ENCODE data around the gene MAP2. TPM values are rescaled to one million over a fixed set of nuclear protein-coding genes. Genes with fewer than 3 reads are reported as not detected.

The MAP2 gene
- total RNA-seq, 1 donor, result 0.73 TPM

- H3K9me3 ChIP-seq (ENCODE audit: low read depth, low read length), result no peaks in the 10 kb centered on the region
- no peak overlapping the region for H3K4me3 ChIP-seq (ENCODE audit: low read length)
- no peaks in the 10 kb centered on the region for H3K4me1 ChIP-seq (ENCODE audit: insufficient read depth, low read length)
- no peaks in the 10 kb centered on the region for H3K27me3 ChIP-seq (ENCODE audit: insufficient read depth, low read length)
Observed at GRCh38 chr2:209601497-209601896, 177.7 kb downstream of the MAP2 start.

- Histone ChIP-seq H3K4me1 (ENCODE audit: insufficient read depth, low read length) (no peaks in the 10 kb centered on the region), H3K9me3 (ENCODE audit: low read depth, low read length) (no peaks in the 10 kb centered on the region), H3K4me3 (ENCODE audit: low read length) (no peak overlapping the region), H3K27me3 (ENCODE audit: insufficient read depth, low read length) (no peaks in the 10 kb centered on the region)
Observed at GRCh38 chr2:209602259-209602658, 178.4 kb downstream of the MAP2 start.

GRCh38 chr2:209609531-209609930 lies 185.7 kb downstream of the MAP2 start:
- no peaks in the 10 kb centered on the region for H3K4me1 ChIP-seq (ENCODE audit: insufficient read depth, low read length)
- no peaks in the 10 kb centered on the region for H3K9me3 ChIP-seq (ENCODE audit: low read depth, low read length)
- no peaks in the 10 kb centered on the region for H3K27me3 ChIP-seq (ENCODE audit: insufficient read depth, low read length)
- no peak overlapping the region for H3K4me3 ChIP-seq (ENCODE audit: low read length)

GRCh38 chr2:209610631-209611030 lies 186.8 kb downstream of the MAP2 start:
- Histone ChIP-seq H3K4me3 (ENCODE audit: low read length) (no peak overlapping the region), H3K27me3 (ENCODE audit: insufficient read depth, low read length) (no peaks in the 10 kb centered on the region)

GRCh38 chr2:209613649-209614305 lies 189.9 kb downstream of the MAP2 start:
- Histone ChIP-seq H3K4me1 (ENCODE audit: insufficient read depth, low read length) (no peaks in the 10 kb centered on the region), H3K9me3 (ENCODE audit: low read depth, low read length) (no peaks in the 10 kb centered on the region), H3K4me3 (ENCODE audit: low read length) (no peak overlapping the region), H3K27me3 (ENCODE audit: insufficient read depth, low read length) (no peaks in the 10 kb centered on the region)

More at GRCh38 chr2:209610631-209611030, 186.8 kb downstream of the MAP2 start:
- Histone ChIP-seq H3K4me1 (ENCODE audit: insufficient read depth, low read length) (no peaks in the 10 kb centered on the region), H3K9me3 (ENCODE audit: low read depth, low read length) (no peaks in the 10 kb centered on the region)

GRCh38 chr2:209614690-209615369 lies 191.0 kb downstream of the MAP2 start:
- Histone ChIP-seq H3K27me3 (ENCODE audit: insufficient read depth, low read length) (no peaks in the 10 kb centered on the region), H3K4me3 (ENCODE audit: low read length) (no peak overlapping the region), H3K9me3 (ENCODE audit: low read depth, low read length) (no peaks in the 10 kb centered on the region)

GRCh38 chr2:209619782-209620181 lies 195.9 kb downstream of the MAP2 start:
- Histone ChIP-seq H3K27me3 (ENCODE audit: insufficient read depth, low read length) (no peaks in the 10 kb centered on the region), H3K9me3 (ENCODE audit: low read depth, low read length) (no peaks in the 10 kb centered on the region), H3K4me3 (ENCODE audit: low read length) (no peak overlapping the region), H3K4me1 (ENCODE audit: insufficient read depth, low read length) (no peaks in the 10 kb centered on the region)

More at GRCh38 chr2:209614690-209615369, 191.0 kb downstream of the MAP2 start:
- H3K4me1 ChIP-seq (ENCODE audit: insufficient read depth, low read length), result no peaks in the 10 kb centered on the region

- Histone ChIP-seq H3K4me3 (ENCODE audit: low read length) (no peak overlapping the region), H3K9me3 (ENCODE audit: low read depth, low read length) (no peaks in the 10 kb centered on the region), H3K4me1 (ENCODE audit: insufficient read depth, low read length) (no peaks in the 10 kb centered on the region), H3K27me3 (ENCODE audit: insufficient read depth, low read length) (no peaks in the 10 kb centered on the region)
Observed at GRCh38 chr2:209624192-209624938, 200.5 kb downstream of the MAP2 start.

GRCh38 chr2:209629597-209629996 lies 205.8 kb downstream of the MAP2 start:
- no peaks in the 10 kb centered on the region for H3K4me1 ChIP-seq (ENCODE audit: insufficient read depth, low read length)
- no peaks in the 10 kb centered on the region for H3K9me3 ChIP-seq (ENCODE audit: low read depth, low read length)
- no peak overlapping the region for H3K4me3 ChIP-seq (ENCODE audit: low read length)
- H3K27me3 ChIP-seq (ENCODE audit: insufficient read depth, low read length), result no peaks in the 10 kb centered on the region

GRCh38 chr2:209633911-209634310 lies 210.1 kb downstream of the MAP2 start:
- H3K27me3 ChIP-seq (ENCODE audit: insufficient read depth, low read length), result no peaks in the 10 kb centered on the region
- H3K4me3 ChIP-seq (ENCODE audit: low read length), result no peak overlapping the region
- H3K9me3 ChIP-seq (ENCODE audit: low read depth, low read length), result no peaks in the 10 kb centered on the region
- H3K4me1 ChIP-seq (ENCODE audit: insufficient read depth, low read length), result no peaks in the 10 kb centered on the region

- H3K4me1 ChIP-seq (ENCODE audit: insufficient read depth, low read length), result no peaks in the 10 kb centered on the region
- no peak overlapping the region for H3K4me3 ChIP-seq (ENCODE audit: low read length)
- no peaks in the 10 kb centered on the region for H3K9me3 ChIP-seq (ENCODE audit: low read depth, low read length)
- no peaks in the 10 kb centered on the region for H3K27me3 ChIP-seq (ENCODE audit: insufficient read depth, low read length)
Observed at GRCh38 chr2:209636076-209636475, 212.2 kb downstream of the MAP2 start.

GRCh38 chr2:209637293-209637692 lies 213.4 kb downstream of the MAP2 start:
- no peaks in the 10 kb centered on the region for H3K4me1 ChIP-seq (ENCODE audit: insufficient read depth, low read length)
- H3K4me3 ChIP-seq (ENCODE audit: low read length), result no peak overlapping the region
- H3K9me3 ChIP-seq (ENCODE audit: low read depth, low read length), result no peaks in the 10 kb centered on the region
- H3K27me3 ChIP-seq (ENCODE audit: insufficient read depth, low read length), result no peaks in the 10 kb centered on the region

- Histone ChIP-seq H3K9me3 (ENCODE audit: low read depth, low read length) (no peaks in the 10 kb centered on the region), H3K4me3 (ENCODE audit: low read length) (no peak overlapping the region), H3K4me1 (ENCODE audit: insufficient read depth, low read length) (no peaks in the 10 kb centered on the region), H3K27me3 (ENCODE audit: insufficient read depth, low read length) (no peaks in the 10 kb centered on the region)
Observed at GRCh38 chr2:209638346-209638745, 214.5 kb downstream of the MAP2 start.

GRCh38 chr2:209640358-209640757 lies 216.5 kb downstream of the MAP2 start:
- Histone ChIP-seq H3K4me1 (ENCODE audit: insufficient read depth, low read length) (no peaks in the 10 kb centered on the region), H3K27me3 (ENCODE audit: insufficient read depth, low read length) (no peaks in the 10 kb centered on the region), H3K4me3 (ENCODE audit: low read length) (no peak overlapping the region), H3K9me3 (ENCODE audit: low read depth, low read length) (no peaks in the 10 kb centered on the region)

GRCh38 chr2:209642146-209642820 lies 218.4 kb downstream of the MAP2 start:
- H3K4me1 ChIP-seq (ENCODE audit: insufficient read depth, low read length), result no peaks in the 10 kb centered on the region
- no peaks in the 10 kb centered on the region for H3K27me3 ChIP-seq (ENCODE audit: insufficient read depth, low read length)
- no peaks in the 10 kb centered on the region for H3K9me3 ChIP-seq (ENCODE audit: low read depth, low read length)
- no peak overlapping the region for H3K4me3 ChIP-seq (ENCODE audit: low read length)
